Neuron (in vitro differentiated cells): ENCODE data around the gene SMTNL1.

Experiments used
- H2AFZ ChIP-seq: one replicate; pipeline ENCODE4 v1.6.1; 2013; ENCODE audit warnings: low read depth, mild to moderate bottlenecking, inconsistent platforms, low read length, moderate library complexity
- H3K27me3 ChIP-seq: one replicate; pipeline ENCODE4 v1.6.1; 2013; ENCODE audit warnings: low read length; ENCODE audit not compliant: insufficient read depth
- H3K36me3 ChIP-seq: one replicate; pipeline ENCODE4 v1.6.1; 2013; ENCODE audit warnings: low read length; ENCODE audit not compliant: insufficient read depth
- H3K4me1 ChIP-seq: one replicate; pipeline ENCODE4 v1.6.1; 2013; ENCODE audit warnings: low read length; ENCODE audit not compliant: insufficient read depth
- H3K4me3 ChIP-seq: 2 replicates; pipeline ENCODE4 v1.5.1; 2013; ENCODE audit warnings: mild to moderate bottlenecking, low read length, moderate library complexity
- H3K9me3 ChIP-seq: one replicate; pipeline ENCODE4 v1.6.1; 2013; ENCODE audit warnings: low read length

The SMTNL1 gene

DNA sequence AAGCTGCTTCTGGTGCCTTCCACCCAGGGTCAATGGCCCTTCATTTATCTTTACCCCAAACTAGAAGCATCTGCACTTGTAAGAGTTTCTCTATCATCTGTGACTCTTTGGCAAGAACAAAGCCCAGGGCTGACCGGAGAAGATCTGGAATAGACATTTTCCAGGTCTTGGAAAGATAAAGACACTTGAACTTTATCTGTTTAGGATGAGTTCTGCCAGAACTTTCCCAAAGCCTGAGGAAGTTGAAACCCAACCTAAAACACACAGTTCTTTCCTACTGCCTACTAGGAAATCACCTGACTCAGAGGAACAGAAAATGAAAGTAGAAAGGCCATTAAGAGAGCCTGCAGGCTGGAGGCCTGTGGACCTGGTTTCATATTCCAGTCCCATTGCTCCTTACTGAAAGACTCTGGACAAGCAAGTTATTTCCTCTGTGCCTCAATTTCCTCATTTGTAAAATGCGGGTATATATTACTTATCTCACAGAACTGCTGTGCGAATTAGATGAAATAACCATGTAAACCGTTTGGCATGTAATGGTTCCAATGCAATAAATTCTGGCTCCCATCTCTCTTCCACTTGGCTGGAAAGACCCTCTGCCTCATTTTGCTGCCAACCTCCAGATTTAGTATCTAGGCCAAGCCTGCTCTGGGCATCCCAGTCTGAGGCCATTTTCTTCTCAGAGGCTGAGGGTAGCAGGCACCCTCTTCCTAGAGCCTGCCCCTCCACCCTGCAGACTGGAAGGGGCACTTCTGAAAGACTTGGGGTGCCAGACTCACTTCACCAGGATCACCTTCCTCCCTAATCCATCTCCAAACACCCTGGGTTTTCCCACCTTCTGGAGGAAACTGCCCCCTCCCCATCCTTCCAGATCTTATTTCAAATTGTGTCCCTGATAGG lies 28.9 kb downstream of the SMTNL1 start:
- Histone ChIP-seq H2AFZ (no peak overlapping the region), H3K9me3 (no peaks in the 10 kb centered on the region), H3K27me3 (no peaks in the 10 kb centered on the region), H3K36me3 (peaks cover 10% of the 10 kb centered on the region), H3K4me1 (peaks cover 29% of the 10 kb centered on the region), H3K4me3 (peak overlapping the region; percentile 72)

DNA sequence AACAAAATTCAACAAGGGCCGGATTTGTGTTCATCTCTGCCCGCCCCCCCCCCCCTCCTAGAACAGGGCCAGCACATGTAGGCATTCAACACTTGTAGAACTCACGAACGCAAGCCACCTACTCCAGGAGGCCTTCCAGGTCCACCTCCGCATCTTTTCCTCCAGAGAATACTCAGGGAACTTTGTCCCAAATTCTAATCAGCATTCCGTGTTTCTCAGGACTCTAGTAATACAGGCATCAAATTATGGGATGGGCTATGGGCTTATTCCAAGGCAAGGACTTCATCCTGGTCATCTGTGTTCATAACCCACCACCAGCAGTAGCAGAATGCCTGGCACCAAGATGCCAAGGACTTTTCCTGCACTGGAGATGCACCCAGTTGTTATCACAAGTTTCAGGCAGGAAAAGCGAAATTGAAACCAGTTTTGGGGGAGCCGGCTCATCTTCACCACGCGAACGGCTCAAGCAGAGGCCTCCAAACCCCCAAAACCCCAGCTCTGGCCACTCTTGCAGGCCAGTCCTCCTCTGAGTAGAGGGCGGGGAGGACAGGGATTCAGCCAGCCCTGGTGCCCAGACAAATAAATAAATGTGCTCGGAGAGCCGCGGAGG lies 29.6 kb downstream of the SMTNL1 start:
- no peaks in the 10 kb centered on the region for H3K27me3 ChIP-seq
- H3K36me3 ChIP-seq, result peaks cover 3% of the 10 kb centered on the region
- H3K9me3 ChIP-seq, result no peaks in the 10 kb centered on the region
- peaks cover 29% of the 10 kb centered on the region for H3K4me1 ChIP-seq
- peak overlapping the region; percentile 72 for H3K4me3 ChIP-seq
- H2AFZ ChIP-seq, result peak overlapping the region; percentile 58

DNA sequence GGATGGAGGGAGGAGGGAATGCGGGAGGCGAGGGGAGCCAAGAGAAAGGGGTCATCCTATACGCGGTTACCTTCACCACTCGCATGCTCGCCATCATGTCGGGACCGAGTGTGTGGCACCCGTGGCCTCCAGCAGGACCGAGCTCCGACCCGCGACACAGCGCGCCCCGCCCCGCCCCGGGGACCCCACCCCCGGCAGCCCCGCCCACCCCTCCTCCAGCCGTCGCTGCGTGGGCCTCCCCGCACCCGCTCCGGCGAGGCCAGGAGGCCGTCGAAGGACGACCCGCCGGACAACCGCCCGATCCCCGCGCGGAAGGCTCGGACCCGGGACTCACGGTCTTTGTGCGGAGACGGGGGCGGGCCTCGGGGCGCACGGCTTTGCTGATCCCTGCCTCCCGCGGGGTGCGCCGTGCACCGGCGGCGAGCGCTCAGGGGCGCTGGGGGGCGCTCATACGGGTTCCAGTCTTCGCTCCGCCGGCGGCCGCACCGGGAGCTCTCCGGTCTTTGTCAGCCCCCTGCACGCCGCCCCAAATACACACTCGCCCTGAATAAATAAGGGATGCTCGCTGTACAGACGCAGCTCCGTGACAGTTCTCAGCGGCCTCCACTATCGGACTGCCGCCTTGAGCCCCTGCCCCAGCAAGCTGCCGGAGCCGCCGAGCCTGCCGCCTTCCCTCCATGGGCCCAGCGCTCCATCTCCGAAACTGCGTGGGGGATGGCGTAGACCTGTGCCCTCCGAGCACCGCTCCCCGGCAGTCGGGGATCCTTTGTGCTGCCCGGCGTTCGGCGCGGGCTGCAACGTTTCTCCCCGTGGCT lies 30.3 kb downstream of the SMTNL1 start, which contains the start of gene UBE2L6:
Gene UBE2L6 (minus strand): TSS at position 158 of the 815 bp plus-strand sequence. CDS start 61 bp downstream, at position 97.
- Histone ChIP-seq H3K27me3 (no peaks in the 10 kb centered on the region), H2AFZ (peak within 1 kb of the TSS; percentile 84)

DNA sequence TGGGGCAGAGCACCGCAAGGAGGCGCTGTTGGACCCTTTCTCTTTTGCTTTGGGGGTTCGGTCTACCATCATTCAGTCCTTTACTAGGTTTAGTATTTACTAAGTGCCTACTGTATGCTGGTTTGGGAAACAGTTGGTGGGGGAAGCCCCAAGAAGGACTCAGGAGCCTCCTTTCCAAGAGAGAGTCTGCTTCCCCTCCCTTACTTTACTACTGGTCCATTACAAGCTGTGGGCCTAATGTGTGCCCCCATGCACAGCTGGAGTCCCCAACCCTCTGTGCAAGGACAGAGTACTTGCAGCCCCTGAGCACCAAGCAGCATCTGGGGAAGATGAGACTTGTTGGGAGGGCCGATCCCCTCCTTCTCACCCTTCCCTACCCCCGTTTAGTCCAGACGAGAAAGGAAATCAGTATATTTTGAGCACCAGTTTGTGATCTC lies 31.0 kb downstream of the SMTNL1 start:
- H3K27me3 ChIP-seq, result no peaks in the 10 kb centered on the region
- H3K4me1 ChIP-seq, result peaks cover 30% of the 10 kb centered on the region
- H3K4me3 ChIP-seq, result peak overlapping the region; percentile 72
- peak overlapping the region; percentile 84 for H2AFZ ChIP-seq
- H3K36me3 ChIP-seq, result no peaks in the 10 kb centered on the region
- no peaks in the 10 kb centered on the region for H3K9me3 ChIP-seq

More for the DNA sequence above, 30.3 kb downstream of the SMTNL1 start, which contains the start of gene UBE2L6:
- H3K4me1 ChIP-seq, result peaks cover 29% of the 10 kb centered on the region
- H3K9me3 ChIP-seq, result no peaks in the 10 kb centered on the region
- H3K4me3 ChIP-seq, result peak within 1 kb of the TSS; percentile 72
- H3K36me3 ChIP-seq, result no peaks in the 10 kb centered on the region

DNA sequence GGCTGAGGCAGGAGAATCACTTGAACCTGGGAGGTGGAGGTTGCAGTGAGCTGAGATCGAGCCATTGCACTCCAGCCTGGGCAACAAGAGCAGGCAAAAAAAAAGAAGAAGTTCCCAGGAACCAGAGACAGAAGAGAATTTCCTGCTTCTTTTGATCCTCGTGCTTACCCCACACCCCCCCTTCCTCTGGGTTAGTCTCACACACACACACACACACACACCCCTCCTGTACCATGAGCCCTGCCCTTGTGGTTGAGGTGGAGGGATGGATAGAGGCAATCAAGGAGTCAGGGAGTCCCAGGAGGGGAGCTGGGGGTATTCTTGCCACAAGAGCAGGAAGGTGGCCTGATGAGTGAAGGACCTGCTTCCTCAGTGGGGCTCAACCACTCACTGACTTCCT lies 34.2 kb downstream of the SMTNL1 start:
- Histone ChIP-seq H3K4me1 (peaks cover 27% of the 10 kb centered on the region), H3K36me3 (no peaks in the 10 kb centered on the region), H3K9me3 (no peaks in the 10 kb centered on the region), H3K4me3 (no peak overlapping the region), H3K27me3 (no peaks in the 10 kb centered on the region), H2AFZ (no peak overlapping the region)

DNA sequence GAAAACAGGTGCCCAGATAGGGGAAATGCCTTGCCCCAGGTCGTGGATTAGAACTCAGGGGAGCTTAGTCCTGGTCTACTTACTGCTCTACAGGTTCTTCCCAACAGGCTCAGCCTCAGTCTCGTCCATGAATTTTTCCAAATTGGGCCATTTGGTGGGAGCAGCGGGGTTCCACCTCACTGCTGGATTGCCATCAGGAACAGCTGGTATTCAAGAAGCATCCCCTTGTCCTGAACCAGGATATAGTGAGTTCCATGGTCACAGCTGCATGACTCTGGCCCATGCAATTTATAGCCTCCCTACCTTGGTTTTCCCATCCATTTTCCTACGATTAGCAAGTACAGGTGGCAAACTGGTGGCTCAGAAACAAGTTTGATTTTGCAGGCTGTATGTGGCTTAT lies 36.7 kb downstream of the SMTNL1 start:
- Histone ChIP-seq H2AFZ (no peak overlapping the region), H3K4me1 (peaks cover 16% of the 10 kb centered on the region), H3K36me3 (no peaks in the 10 kb centered on the region), H3K27me3 (no peaks in the 10 kb centered on the region), H3K9me3 (no peaks in the 10 kb centered on the region), H3K4me3 (no peak overlapping the region)

DNA sequence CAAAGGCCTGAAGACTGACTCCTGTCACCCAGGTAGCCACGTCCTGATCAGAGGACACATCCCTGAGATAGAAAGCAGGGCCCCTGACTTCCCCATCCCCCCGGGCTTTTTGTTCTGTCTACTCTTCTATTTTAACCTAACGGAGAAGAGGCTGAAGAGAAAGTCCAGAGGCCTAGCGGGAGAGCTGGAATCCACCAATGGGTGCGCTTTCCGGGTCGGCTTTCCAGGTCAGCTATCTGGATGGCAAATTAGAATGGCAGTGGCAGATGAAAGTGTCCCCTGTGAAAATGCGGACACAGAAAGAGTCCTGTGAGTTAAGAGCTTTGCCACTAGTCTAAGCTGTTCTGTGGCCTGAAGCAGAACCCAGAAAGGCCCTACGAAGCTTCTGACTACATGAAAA lies 46.9 kb downstream of the SMTNL1 start:
- H3K4me3 ChIP-seq, result no peak overlapping the region
- peaks cover 17% of the 10 kb centered on the region for H3K4me1 ChIP-seq
- H3K36me3 ChIP-seq, result no peaks in the 10 kb centered on the region
- H2AFZ ChIP-seq, result no peak overlapping the region
- H3K9me3 ChIP-seq, result no peaks in the 10 kb centered on the region
- H3K27me3 ChIP-seq, result no peaks in the 10 kb centered on the region

DNA sequence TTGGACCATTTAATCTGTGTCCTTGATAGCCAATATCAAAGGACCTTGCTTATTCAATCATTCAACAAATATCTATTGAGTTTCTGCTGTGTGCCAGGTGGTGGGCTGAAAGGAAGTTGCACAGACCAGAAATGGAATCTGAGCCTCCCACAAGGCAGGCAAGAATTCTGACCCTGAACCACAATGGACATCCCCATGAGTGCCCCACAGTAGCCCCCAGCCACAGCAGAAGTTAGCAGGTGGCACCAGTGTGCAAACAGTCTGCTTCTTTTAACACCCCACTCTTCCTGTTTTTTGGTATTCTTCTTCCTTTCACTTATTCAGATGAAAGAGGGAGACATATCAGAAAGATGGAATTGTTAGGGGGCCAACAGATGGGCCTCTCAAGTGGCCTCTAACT lies 47.9 kb downstream of the SMTNL1 start:
- Histone ChIP-seq H2AFZ (no peak overlapping the region), H3K36me3 (no peaks in the 10 kb centered on the region), H3K4me3 (no peak overlapping the region), H3K9me3 (no peaks in the 10 kb centered on the region), H3K27me3 (no peaks in the 10 kb centered on the region), H3K4me1 (peaks cover 17% of the 10 kb centered on the region)

DNA sequence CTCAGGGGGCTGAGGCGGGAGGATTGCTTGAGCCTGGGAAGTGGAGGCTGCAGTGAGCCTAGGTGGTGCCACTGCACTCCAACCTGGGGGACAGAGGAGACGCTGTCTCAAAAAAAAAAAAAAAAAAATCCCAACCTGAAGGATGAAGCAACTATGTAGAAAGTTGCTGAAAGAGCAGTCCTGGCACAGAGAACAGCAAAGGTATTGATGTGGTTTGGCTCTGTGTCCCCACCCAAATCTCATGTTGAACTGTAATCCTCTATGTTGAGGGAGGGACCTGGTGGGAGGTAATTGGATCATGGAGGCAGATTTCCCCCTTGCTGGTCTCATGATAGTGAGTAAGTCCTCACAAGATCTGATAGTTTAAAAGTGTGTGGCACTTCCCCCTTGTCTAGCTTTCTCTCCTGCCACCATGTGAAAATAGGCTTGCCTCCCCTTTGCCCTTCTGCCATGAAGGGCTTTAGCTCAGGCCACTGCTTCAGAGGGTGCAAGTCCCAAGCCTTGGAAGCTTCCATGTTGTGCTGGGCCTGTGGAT lies 49.4 kb downstream of the SMTNL1 start:
- no peaks in the 10 kb centered on the region for H3K36me3 ChIP-seq
- peaks cover 17% of the 10 kb centered on the region for H3K4me1 ChIP-seq
- no peaks in the 10 kb centered on the region for H3K27me3 ChIP-seq
- H2AFZ ChIP-seq, result no peak overlapping the region
- no peaks in the 10 kb centered on the region for H3K9me3 ChIP-seq
- H3K4me3 ChIP-seq, result no peak overlapping the region

DNA sequence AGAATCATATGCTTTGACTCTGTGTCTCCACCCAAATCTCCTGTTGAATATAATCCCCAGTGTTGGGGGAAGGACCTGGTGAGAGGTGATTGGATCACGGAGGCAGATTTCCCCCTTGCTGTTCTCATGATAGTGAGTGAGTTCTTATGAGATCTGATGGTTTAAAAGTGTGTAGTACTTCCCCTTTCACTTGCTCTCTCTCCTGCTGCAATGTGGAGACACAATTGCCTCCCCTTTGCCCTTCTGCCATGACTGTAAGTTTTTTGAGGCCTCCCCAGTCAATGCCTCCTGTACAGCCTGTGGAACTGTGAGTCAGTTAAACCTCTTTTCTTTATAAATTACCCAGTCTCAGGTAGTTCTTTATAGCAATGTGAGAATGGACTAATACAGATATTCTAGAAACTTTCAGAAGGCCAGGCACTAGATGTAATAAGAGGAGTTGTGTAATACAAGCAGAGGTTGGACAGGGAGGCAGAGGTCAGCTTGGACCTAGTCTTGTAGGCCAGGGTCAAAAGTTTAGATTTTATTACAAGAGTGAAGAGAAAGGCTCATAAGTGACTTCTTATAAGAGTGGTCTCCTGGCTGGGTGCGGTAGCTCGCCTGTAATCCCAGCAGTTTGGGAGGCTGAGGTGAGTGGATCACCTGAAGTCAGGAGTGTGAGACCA lies 50.8 kb downstream of the SMTNL1 start:
- no peaks in the 10 kb centered on the region for H3K36me3 ChIP-seq
- no peak overlapping the region for H3K4me3 ChIP-seq
- H2AFZ ChIP-seq, result no peak overlapping the region
- no peaks in the 10 kb centered on the region for H3K9me3 ChIP-seq
- H3K27me3 ChIP-seq, result no peaks in the 10 kb centered on the region
- H3K4me1 ChIP-seq, result peaks cover 17% of the 10 kb centered on the region

DNA sequence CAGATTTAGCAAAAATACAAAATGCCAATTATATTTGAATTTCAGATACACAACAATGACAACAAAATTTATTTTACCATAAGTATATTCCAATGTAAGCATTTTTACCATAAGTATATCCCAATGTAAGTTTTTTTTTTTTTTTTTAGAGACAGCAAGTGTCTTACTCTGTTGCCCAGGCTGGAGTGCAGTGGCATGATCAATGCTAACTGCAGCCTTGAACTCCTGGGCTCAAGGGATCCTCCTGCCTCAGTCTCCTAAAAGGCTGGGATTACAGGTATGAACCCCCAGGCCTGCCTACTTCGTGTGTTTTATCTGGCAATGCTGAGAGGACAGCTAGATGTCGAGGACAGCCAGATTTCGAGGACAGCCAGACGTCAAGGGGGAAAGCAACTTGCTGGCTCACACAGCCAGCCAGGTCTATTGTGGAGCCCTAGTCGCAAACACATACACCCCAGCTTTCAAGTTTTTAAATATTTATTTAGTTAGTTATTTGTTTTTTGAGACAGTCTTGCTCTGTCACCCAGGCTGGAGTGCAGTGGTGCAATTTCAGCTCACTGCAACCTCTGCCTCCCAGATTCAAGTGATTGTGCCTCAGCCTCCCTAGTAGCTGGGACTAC lies 59.0 kb downstream of the SMTNL1 start:
- peaks cover 38% of the 10 kb centered on the region for H3K4me1 ChIP-seq
- no peak overlapping the region for H2AFZ ChIP-seq
- H3K9me3 ChIP-seq, result no peaks in the 10 kb centered on the region
- peaks cover 3% of the 10 kb centered on the region for H3K36me3 ChIP-seq
- no peaks in the 10 kb centered on the region for H3K27me3 ChIP-seq
- H3K4me3 ChIP-seq, result no peak overlapping the region

DNA sequence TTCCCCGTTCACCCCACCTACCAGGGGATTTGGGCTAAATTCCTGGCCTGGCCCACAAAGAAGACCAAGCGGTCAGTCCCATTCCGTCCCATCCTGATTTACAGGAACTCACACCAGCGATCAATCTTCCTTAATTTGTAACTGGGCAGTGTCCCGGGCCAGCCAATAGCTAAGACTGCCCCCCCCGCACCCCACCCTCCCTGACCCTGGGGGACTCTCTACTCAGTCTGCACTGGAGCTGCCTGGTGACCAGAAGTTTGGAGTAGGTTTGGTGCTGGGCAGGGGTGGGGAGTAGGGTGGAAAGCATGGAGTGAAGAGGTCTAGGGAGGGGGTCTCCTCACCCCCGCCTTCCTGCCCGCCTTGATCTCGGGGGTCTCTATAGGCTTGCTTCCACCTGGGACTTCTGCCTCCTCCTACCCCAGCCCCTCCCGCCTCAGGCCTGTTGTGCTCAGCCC lies 60.1 kb downstream of the SMTNL1 start, which contains the start of gene SERPING1:
Gene SERPING1 (plus strand): TSS at position 225 of the 455 bp plus-strand sequence. CDS start 586 bp downstream, outside the sequence.
- Histone ChIP-seq H3K4me3 (peak within 1 kb of the TSS; percentile 49), H3K27me3 (no peaks in the 10 kb centered on the region)

More for the DNA sequence above, 60.1 kb downstream of the SMTNL1 start, which contains the start of gene SERPING1:
- Histone ChIP-seq H3K9me3 (no peaks in the 10 kb centered on the region), H3K4me1 (peaks cover 38% of the 10 kb centered on the region), H2AFZ (no peak within 1 kb of the TSS), H3K36me3 (peaks cover 3% of the 10 kb centered on the region)
